HG03571 (cell line): ENCODE results near the gene COPS3.
A peak's percentile ranks its signal among the peaks of the same experiment; 100 is the strongest.

Experiments
- ATAC-seq: cut with Tn5 transposase; IDR thresholded peaks from one replicate; pipeline ENCODE4 v1.9.1; 2021; ENCODE audit not compliant: unreplicated experiment

Gene COPS3

GRCh38 chr17:17280613-17281549, at the start of gene COPS3:
Gene COPS3, minus strand, starts transcription at chr17:17281246. Its CDS starts 60 bp downstream, at chr17:17281186.
- ATAC-seq: peak; percentile 84

DNA sequence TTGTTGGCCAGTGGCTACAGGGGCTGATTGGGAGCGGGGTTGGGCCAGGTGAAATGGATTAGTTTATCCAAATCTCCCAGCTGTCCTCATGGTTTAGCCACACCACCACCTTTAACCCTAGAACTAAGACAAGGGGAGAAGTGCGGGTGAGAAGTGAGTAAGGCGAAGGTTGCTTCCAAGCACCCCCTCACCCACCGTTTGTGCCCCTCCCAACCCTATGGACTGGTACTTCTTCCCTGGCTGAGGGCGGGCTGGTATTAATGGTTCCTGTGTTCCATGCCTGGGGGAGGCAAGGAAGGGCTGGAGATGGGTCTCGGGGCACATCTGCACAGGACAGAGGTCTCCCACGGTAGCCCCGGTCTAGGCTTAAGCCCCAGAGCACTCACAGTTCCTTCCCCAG, 47.2 kb upstream of the COPS3 start:
- ATAC-seq: no peak

- no peak for ATAC-seq
Observed at GRCh38 chr17:17326275-17326875, 45.3 kb upstream of the COPS3 start.

DNA sequence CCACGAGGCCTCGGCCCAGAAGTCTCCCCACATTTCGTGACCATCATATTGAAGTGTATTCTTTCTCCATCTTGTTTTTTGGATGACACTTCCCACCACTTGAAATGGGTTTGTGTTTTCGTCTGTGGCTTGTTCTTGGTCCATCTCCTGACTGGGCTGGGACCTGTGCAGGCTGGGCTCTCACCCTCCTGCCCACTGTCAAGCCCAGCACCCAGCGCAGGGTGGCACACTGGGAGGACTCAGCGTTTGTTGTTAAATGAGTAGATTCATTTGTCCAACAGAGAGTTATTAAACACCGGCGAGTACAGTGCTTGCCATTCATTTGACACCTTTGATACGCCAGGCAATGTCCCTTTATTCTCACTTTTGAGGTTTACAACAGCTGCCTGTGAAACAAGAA, 44.8 kb upstream of the COPS3 start:
- ATAC-seq: no peak

GRCh38 chr17:17325228-17325627, 44.2 kb upstream of the COPS3 start:
- no peak for ATAC-seq

GRCh38 chr17:17324616-17325015, 43.6 kb upstream of the COPS3 start:
- ATAC-seq: no peak

DNA sequence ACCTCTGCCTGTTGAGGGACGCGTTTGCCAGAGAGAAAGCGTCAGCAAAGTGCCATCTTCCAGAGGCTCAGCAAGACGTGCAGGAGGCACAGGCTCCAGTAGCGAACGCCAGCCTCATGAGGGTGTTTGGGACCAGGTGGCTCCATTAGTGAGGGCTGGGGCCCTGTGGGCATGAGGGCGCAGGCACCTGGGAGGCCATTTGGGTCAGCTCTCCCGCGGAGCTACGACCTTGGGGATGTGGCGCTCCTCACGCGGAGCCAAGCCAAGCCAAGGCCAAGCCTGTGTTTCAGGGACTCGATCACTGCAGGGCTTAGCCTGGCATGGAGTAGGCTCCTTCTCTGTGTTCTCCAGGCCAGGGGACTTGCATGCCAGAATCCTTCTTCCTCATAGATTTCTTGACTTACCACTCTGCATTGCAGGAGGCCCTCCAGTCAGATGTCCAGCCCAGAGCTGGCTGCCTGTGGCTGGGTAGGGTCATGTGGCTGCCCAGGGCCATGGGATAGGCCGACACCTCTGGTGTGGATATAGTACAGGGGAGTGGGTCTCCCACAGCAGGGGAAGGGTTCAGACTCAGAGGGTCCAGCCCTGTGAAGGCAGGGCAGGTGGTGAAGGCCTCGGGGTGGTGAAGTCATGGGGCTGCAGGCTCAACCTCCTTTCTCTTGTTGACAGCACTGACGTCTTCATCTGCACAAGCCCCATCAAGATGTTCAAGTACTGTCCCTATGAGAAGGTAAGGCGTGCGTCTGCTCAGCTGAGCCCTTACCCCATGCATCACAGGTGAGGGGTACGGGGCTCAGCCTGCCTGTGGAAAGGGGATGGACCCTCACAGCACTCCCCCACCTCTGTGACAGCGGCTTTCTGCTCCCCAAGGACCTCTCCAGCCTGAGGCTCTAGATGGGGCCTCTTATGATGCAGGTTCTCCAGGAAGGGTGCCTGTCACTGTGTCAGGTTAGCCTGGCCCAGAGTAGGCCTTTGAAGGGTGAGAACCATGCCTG, 41.8 kb upstream of the COPS3 start:
- no peak for ATAC-seq

DNA sequence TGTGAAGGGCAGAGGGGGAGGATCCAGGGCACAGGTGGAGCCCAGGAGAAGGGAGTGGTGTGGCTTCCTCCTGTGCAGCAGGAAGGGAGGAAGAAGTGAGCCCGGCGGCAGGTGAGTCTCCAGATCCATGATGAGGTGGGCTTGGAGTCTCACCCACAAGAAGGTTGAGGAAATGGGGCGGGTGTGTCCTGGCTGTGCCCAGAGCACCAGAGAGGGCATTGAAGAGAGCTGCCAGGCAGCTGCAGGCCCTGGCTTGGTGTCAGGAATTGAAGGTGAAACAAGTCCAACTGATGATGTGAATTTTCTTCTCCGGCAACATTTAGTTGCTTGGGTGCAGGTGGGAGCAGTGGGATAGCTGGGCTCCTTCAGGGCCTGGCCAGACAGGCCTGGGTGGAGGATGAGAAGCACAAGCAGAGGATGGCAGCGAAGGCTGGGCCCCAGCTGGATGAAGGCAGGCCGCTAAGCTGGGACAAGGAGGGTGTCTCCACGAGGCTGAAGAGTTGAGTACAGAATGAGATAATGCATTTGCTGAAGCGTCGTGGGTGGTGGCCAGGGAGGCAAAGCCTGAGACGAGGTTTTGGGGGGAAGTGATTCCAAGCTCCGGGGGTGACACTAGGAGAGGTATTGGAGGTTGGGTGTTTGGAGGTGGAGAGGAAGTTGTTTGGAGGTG, 40.4 kb upstream of the COPS3 start:
- no peak for ATAC-seq

GRCh38 chr17:17320911-17321220, 39.8 kb upstream of the COPS3 start:
- ATAC-seq: no peak

GRCh38 chr17:17320188-17320910, 39.3 kb upstream of the COPS3 start:
- ATAC-seq: no peak

DNA sequence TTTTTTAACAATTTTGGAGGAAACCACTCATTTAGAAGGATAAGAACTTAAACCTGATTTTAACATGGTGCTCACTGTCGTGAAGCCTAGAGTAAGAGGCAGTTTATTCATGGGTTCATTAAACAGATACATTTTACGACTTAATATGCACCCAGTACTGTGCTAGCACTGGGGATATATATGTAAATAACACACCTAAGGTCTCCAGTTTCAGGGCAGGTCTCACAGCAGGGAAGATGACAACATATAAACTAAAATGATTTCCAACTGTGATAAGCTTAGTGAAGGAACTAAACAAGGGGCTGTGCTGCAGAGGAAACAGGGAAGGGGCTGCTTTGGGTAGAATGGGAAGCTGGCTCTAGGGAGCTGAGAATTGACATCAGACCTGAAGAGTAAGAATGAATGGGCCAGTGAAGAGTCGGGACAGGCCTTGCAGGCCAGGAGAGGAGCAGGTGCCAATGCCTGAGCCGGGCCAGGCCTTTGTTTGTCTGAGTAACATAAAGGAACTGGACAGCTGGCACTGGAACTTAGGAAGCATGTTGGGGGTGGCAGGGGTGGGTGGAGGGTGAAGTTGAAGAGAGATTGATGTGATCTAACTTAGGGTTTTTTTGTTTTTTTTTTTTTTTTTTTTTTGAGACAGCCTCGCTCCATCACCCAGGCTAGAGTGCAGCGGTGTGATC, 34.2 kb upstream of the COPS3 start:
- ATAC-seq: no peak

GRCh38 chr17:17314501-17315071, 33.5 kb upstream of the COPS3 start:
- no peak for ATAC-seq

DNA sequence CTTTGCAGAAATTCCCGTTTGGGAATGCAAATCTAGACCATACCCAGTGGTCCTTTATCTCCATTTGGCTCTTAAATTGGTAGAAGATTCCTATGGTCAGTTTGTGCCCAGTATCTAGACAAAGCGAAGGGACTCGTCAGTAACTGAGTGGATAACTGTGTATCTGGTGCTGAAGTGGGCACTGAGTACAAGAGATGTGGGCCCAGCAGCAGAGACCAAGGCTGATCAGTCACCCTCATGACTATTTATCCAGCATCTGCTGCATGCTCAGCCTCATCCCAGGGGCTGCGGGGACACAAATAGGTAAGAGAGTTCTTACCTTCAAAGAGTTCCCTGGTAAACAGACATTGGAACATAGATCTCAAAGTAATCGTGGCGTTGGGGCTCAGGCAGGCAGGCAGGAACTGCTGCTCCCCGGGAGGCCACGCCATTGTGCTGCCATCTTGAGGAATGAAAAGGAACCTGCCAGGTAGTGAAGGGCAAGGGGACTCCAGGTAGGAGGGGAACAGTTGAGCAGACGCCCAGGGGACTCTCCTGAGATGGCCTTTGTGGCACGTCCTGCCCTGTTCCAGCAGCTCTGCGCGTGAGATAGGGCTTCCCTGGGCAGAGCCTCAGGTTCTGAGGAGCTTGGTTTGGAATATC, 32.4 kb upstream of the COPS3 start:
- ATAC-seq: no peak

DNA sequence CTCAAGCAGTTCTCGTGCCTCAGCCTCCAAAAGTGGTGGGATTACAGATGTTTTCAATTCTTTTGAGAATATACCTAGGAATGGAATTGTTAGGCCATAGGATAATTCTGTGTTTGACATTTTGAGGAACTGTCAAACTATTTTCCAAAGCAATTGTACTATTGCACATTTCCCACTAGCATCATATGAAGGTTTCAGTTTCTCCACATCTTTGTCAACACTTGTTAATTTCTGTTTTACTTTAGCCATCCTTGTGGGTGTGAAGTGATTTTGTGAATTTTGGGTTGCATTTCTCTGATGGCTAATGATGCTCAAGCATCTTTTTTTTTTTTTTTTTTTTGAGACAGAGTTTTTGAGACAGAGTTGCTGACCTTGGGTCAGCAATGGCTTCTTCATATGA, 28.3 kb upstream of the COPS3 start:
- no peak for ATAC-seq

GRCh38 chr17:17305281-17305801, 24.3 kb upstream of the COPS3 start:
- peak; percentile 59 for ATAC-seq

GRCh38 chr17:17304521-17304985, 23.5 kb upstream of the COPS3 start:
- no peak for ATAC-seq

- ATAC-seq: no peak
Observed at GRCh38 chr17:17303847-17304490, 22.9 kb upstream of the COPS3 start.
